ENCODE results near the gene LRRC30.

The LRRC30 gene

GRCh38 chr18:7242926-7243325 lies 12.0 kb downstream of the LRRC30 start:
- H3K27ac ChIP-seq (ENCODE audit: low read length): no peak overlapping the region
- H3K4me3 ChIP-seq (ENCODE audit: low read depth in 1 of 2, low read length in 2 of 2): no peak overlapping the region
- no peaks in the 10 kb centered on the region for H3K9me3 ChIP-seq (ENCODE audit: control insufficient read depth in 1 of 2, low read length in 2 of 2)
- H3K27me3 ChIP-seq (ENCODE audit: low read depth, low read length): no peaks in the 10 kb centered on the region
- H3K36me3 ChIP-seq (ENCODE audit: control insufficient read depth in 1 of 2, insufficient read depth in 2 of 2, low read length in 2 of 2): no peaks in the 10 kb centered on the region
- H3K4me1 ChIP-seq (ENCODE audit: control insufficient read depth in 1 of 2, insufficient read depth in 2 of 2, low read length in 2 of 2): no peaks in the 10 kb centered on the region

DNA sequence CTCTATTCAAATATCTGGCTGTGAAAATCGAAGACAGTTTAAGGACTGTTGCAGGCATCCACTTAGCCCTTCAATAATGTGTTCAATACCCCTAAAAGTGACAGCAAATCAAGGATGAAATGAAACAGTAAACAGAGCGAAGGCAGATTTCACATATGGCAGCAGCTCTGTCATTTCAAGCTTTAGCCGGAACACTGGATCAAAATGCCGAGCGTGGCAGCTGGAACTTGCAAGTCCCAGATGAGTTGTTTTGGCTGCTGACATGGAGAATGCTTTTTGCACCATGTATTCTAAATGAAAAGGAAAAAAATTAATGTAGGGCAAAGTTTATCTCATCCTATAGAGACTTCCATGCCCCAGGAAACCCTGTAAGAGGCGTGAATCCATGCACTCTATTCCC lies 18.0 kb downstream of the LRRC30 start:
- Histone ChIP-seq H3K4me1 (ENCODE audit: control insufficient read depth in 1 of 2, insufficient read depth in 2 of 2, low read length in 2 of 2) (peaks cover 0 to 6% of the 10 kb centered on the region in 2 donors), H3K36me3 (ENCODE audit: control insufficient read depth in 1 of 2, insufficient read depth in 2 of 2, low read length in 2 of 2) (no peaks in the 10 kb centered on the region), H3K4me3 (ENCODE audit: low read depth in 1 of 2, low read length in 2 of 2) (no peak overlapping the region), H3K27ac (ENCODE audit: low read length) (no peak overlapping the region), H3K9me3 (ENCODE audit: control insufficient read depth in 1 of 2, low read length in 2 of 2) (no peaks in the 10 kb centered on the region), H3K27me3 (ENCODE audit: low read depth, low read length) (no peaks in the 10 kb centered on the region)

DNA sequence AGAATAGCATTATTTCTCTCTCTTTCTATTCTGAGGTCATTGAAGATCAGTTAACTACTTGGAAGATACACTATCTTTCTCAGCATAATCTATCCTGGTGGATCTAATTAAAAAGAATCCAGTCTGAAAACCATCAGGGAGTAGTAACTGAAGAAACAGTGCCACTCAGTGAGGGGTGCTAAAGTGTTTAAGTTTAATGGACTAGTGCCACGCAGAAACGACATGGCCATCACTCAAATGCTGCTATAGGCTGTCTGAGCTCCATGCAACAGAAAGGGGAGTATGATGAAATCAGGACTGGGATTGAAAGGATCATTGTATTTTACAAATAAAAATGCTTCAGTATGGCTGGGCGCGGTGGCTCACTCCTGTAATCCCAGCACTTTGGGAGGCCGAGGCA lies 23.3 kb downstream of the LRRC30 start:
- Histone ChIP-seq H3K4me3 (ENCODE audit: low read depth in 1 of 2, low read length in 2 of 2) (no peak overlapping the region), H3K36me3 (ENCODE audit: control insufficient read depth in 1 of 2, insufficient read depth in 2 of 2, low read length in 2 of 2) (no peaks in the 10 kb centered on the region), H3K9me3 (ENCODE audit: control insufficient read depth in 1 of 2, low read length in 2 of 2) (no peaks in the 10 kb centered on the region), H3K4me1 (ENCODE audit: control insufficient read depth in 1 of 2, insufficient read depth in 2 of 2, low read length in 2 of 2) (peaks cover 0 to under 1% of the 10 kb centered on the region in 2 donors), H3K27me3 (ENCODE audit: low read depth, low read length) (no peaks in the 10 kb centered on the region), H3K27ac (ENCODE audit: low read length) (no peak overlapping the region)

GRCh38 chr18:7255054-7255453 lies 24.2 kb downstream of the LRRC30 start:
- Histone ChIP-seq H3K4me3 (ENCODE audit: low read depth in 1 of 2, low read length in 2 of 2) (no peak overlapping the region), H3K27me3 (ENCODE audit: low read depth, low read length) (no peaks in the 10 kb centered on the region), H3K27ac (ENCODE audit: low read length) (no peak overlapping the region), H3K9me3 (ENCODE audit: control insufficient read depth in 1 of 2, low read length in 2 of 2) (no peaks in the 10 kb centered on the region), H3K36me3 (ENCODE audit: control insufficient read depth in 1 of 2, insufficient read depth in 2 of 2, low read length in 2 of 2) (no peaks in the 10 kb centered on the region), H3K4me1 (ENCODE audit: control insufficient read depth in 1 of 2, insufficient read depth in 2 of 2, low read length in 2 of 2) (peaks cover 0 to 7% of the 10 kb centered on the region in 2 donors)

DNA sequence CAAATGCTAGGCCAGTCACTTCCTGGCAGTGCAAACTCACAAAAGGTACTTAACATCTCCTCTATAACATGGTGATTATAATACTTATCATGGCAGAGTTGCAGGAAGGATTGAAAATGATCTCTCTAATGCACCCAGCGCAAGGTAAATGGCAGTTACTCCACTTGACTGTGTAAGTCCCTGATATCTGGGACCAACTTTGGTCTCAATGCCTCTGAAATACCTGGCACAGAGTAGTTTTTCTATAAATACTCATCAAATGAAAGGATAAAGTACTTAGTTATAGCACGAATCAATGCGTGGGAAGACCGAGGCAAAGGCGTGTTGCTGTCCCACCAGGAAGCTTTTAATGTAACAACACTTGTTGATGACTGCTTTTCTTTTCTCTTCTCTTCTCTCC lies 24.8 kb downstream of the LRRC30 start:
- H3K27ac ChIP-seq (ENCODE audit: low read length): no peak overlapping the region
- no peaks in the 10 kb centered on the region for H3K9me3 ChIP-seq (ENCODE audit: control insufficient read depth in 1 of 2, low read length in 2 of 2)
- no peaks in the 10 kb centered on the region for H3K27me3 ChIP-seq (ENCODE audit: low read depth, low read length)
- H3K4me1 ChIP-seq (ENCODE audit: control insufficient read depth in 1 of 2, insufficient read depth in 2 of 2, low read length in 2 of 2): peaks cover 0 to 7% of the 10 kb centered on the region in 2 donors
- no peak overlapping the region for H3K4me3 ChIP-seq (ENCODE audit: low read depth in 1 of 2, low read length in 2 of 2)
- no peaks in the 10 kb centered on the region for H3K36me3 ChIP-seq (ENCODE audit: control insufficient read depth in 1 of 2, insufficient read depth in 2 of 2, low read length in 2 of 2)

- Histone ChIP-seq H3K9me3 (ENCODE audit: control insufficient read depth in 1 of 2, low read length in 2 of 2) (no peaks in the 10 kb centered on the region), H3K4me1 (ENCODE audit: control insufficient read depth in 1 of 2, insufficient read depth in 2 of 2, low read length in 2 of 2) (peaks cover 0 to 7% of the 10 kb centered on the region in 2 donors), H3K36me3 (ENCODE audit: control insufficient read depth in 1 of 2, insufficient read depth in 2 of 2, low read length in 2 of 2) (no peaks in the 10 kb centered on the region), H3K27me3 (ENCODE audit: low read depth, low read length) (no peaks in the 10 kb centered on the region), H3K4me3 (ENCODE audit: low read depth in 1 of 2, low read length in 2 of 2) (no peak overlapping the region), H3K27ac (ENCODE audit: low read length) (no peak overlapping the region)
These were observed 25.9 kb downstream of the LRRC30 start for GRCh38 chr18:7256618-7257425.

DNA sequence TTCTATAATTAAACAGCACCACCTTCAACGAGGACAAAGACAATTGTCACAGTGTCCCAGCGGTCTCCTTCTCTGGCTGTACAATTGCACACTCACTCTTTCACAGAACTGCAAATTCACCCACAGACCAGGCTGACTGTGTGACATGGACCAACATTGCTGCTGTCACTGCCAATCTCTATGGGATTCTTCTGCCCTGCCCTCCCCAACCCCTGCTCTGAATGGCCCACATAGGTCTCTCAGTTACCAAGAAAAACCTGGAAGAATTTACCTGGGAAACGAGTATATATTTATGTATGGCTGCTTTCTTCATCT lies 26.5 kb downstream of the LRRC30 start:
- Histone ChIP-seq H3K9me3 (ENCODE audit: control insufficient read depth in 1 of 2, low read length in 2 of 2) (no peaks in the 10 kb centered on the region), H3K4me1 (ENCODE audit: control insufficient read depth in 1 of 2, insufficient read depth in 2 of 2, low read length in 2 of 2) (peaks cover 0 to 7% of the 10 kb centered on the region in 2 donors), H3K27me3 (ENCODE audit: low read depth, low read length) (no peaks in the 10 kb centered on the region), H3K36me3 (ENCODE audit: control insufficient read depth in 1 of 2, insufficient read depth in 2 of 2, low read length in 2 of 2) (no peaks in the 10 kb centered on the region), H3K27ac (ENCODE audit: low read length) (no peak overlapping the region), H3K4me3 (ENCODE audit: low read depth in 1 of 2, low read length in 2 of 2) (no peak overlapping the region)

- H3K4me1 ChIP-seq (ENCODE audit: control insufficient read depth in 1 of 2, insufficient read depth in 2 of 2, low read length in 2 of 2): peaks cover 0 to 7% of the 10 kb centered on the region in 2 donors
- no peaks in the 10 kb centered on the region for H3K36me3 ChIP-seq (ENCODE audit: control insufficient read depth in 1 of 2, insufficient read depth in 2 of 2, low read length in 2 of 2)
- no peak overlapping the region for H3K27ac ChIP-seq (ENCODE audit: low read length)
- H3K27me3 ChIP-seq (ENCODE audit: low read depth, low read length): no peaks in the 10 kb centered on the region
- H3K9me3 ChIP-seq (ENCODE audit: control insufficient read depth in 1 of 2, low read length in 2 of 2): no peaks in the 10 kb centered on the region
- H3K4me3 ChIP-seq (ENCODE audit: low read depth in 1 of 2, low read length in 2 of 2): no peak overlapping the region
These were observed 28.6 kb downstream of the LRRC30 start for GRCh38 chr18:7259475-7259874.

DNA sequence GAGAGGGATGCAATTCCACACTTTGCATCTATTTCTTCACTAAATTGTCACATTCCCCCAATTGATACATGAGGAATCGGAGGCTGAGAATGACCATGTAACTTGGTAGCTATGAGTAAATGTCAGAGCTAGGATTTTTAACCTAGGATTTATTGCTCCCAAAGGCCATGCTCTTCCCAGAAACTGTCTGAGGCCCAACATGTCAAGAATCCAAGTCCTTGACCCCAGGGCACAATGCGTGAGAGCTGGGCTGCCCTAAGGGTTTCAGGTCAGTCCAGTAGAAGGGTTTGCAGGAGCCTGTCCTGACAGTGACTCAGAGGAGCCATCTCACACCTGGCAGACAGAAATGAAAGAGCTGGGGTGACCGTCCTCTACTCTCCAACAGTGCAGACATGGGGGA lies 30.3 kb downstream of the LRRC30 start:
- Histone ChIP-seq H3K27me3 (ENCODE audit: low read depth, low read length) (no peaks in the 10 kb centered on the region), H3K36me3 (ENCODE audit: control insufficient read depth in 1 of 2, insufficient read depth in 2 of 2, low read length in 2 of 2) (no peaks in the 10 kb centered on the region), H3K4me1 (ENCODE audit: control insufficient read depth in 1 of 2, insufficient read depth in 2 of 2, low read length in 2 of 2) (peaks cover 0 to 7% of the 10 kb centered on the region in 2 donors), H3K27ac (ENCODE audit: low read length) (no peak overlapping the region), H3K9me3 (ENCODE audit: control insufficient read depth in 1 of 2, low read length in 2 of 2) (no peaks in the 10 kb centered on the region), H3K4me3 (ENCODE audit: low read depth in 1 of 2, low read length in 2 of 2) (no peak overlapping the region)

DNA sequence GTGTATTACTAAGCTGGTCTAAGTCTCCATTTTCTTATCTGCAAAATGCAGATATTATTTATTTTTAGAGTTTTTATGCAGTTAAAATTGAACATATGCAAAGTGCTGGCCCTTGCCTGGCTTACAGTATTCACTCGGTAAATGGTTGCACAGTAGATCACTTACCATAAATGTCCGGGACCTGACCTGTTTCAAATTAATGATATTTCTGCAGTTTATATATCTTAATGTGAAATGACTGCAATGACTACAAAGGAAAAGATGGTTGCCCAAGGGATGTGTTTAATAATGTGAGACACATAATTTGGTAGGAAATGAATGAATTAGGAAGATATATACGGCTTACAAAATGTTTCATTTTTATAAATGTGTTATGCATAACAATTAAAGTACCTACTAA lies 37.1 kb downstream of the LRRC30 start:
- Histone ChIP-seq H3K4me3 (ENCODE audit: low read depth in 1 of 2, low read length in 2 of 2) (no peak overlapping the region), H3K27me3 (ENCODE audit: low read depth, low read length) (no peaks in the 10 kb centered on the region), H3K4me1 (ENCODE audit: control insufficient read depth in 1 of 2, insufficient read depth in 2 of 2, low read length in 2 of 2) (peaks cover 4 to 8% of the 10 kb centered on the region in 2 donors), H3K36me3 (ENCODE audit: control insufficient read depth in 1 of 2, insufficient read depth in 2 of 2, low read length in 2 of 2) (no peaks in the 10 kb centered on the region), H3K27ac (ENCODE audit: low read length) (no peak overlapping the region), H3K9me3 (ENCODE audit: control insufficient read depth in 1 of 2, low read length in 2 of 2) (no peaks in the 10 kb centered on the region)

DNA sequence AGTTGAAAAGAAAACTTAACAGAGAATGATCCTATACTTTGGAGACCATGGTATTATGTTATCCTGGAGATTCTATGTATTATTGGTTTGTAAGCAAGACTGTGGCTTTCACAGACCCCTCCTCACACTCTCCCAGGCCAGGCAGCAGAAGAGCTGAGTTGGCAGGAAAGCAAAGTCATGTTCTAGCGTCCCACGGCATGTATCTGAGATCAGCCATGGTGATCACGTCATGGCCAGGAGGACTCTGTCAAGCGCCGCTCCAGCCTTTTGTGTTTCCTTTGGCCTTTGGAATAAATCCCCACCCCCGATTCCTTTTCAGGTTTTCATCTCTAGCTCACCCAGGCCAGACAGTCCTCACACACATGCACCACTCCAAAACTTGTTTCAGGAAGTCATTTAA lies 39.1 kb downstream of the LRRC30 start:
- Histone ChIP-seq H3K4me1 (ENCODE audit: control insufficient read depth in 1 of 2, insufficient read depth in 2 of 2, low read length in 2 of 2) (peaks cover 4 to 15% of the 10 kb centered on the region in 2 donors), H3K9me3 (ENCODE audit: control insufficient read depth in 1 of 2, low read length in 2 of 2) (no peaks in the 10 kb centered on the region), H3K27me3 (ENCODE audit: low read depth, low read length) (no peaks in the 10 kb centered on the region), H3K27ac (ENCODE audit: low read length) (no peak overlapping the region), H3K36me3 (ENCODE audit: control insufficient read depth in 1 of 2, insufficient read depth in 2 of 2, low read length in 2 of 2) (no peaks in the 10 kb centered on the region), H3K4me3 (ENCODE audit: low read depth in 1 of 2, low read length in 2 of 2) (no peak overlapping the region)
